HG02763 (cell line): Measurements from ENCODE around the gene CLEC4M.
"Not testable (repeated sequence)": the region's sequence is repeated elsewhere in the genome, so short reads cannot be mapped to it uniquely, and the experiment has no call there.

Experiments used
- ATAC-seq: cut with Tn5 transposase; IDR thresholded peaks from one replicate; pipeline ENCODE4 v1.9.1; 2021; ENCODE audit warnings: mild to moderate bottlenecking, moderate library complexity; ENCODE audit not compliant: unreplicated experiment

CLEC4M gene

DNA sequence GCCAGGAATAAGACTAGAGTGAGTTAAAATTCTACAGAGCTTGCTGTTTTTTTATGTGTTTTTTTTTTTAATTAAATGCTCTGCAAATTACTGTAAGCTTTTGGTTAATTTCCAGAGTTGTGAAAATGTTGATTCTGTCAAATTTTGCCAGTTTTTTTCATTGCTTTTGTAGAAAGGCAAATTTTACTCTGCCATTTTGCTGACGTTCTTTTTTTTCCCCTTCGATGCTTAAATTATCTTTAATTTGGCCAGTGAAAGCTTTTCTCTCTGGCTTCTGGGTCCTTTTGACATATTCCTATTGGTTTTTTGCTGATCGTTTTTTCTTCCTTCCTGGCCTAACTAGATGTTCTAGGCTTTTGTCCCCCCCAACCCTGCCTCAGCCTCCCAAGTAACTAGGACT, 43.2 kb downstream of the CLEC4M start:
- no peak for ATAC-seq

DNA sequence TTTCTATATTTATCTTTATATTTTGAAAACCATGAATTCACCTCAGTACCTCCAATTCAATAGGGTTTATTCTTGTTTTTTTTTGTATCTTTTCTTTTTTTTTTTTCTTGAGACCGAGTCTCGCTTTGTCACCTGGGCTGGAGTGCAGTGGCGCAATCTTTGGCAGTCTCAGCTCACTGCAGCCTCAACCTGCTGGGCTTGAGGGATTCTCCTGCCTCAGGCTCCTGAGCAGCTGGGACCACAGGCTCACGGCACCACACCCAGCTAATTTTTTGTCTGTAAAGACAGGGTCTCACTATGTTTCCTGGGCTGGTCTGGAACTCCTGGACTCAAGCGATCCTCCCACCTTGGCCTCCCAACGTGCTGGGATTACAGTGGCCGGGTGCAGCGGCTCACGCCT, 43.8 kb downstream of the CLEC4M start:
- no peak for ATAC-seq

- no peak for ATAC-seq
These were observed 45.1 kb downstream of the CLEC4M start for GRCh38 chr19:7808108-7808507.

GRCh38 chr19:7811989-7812388, 48.9 kb downstream of the CLEC4M start:
- ATAC-seq, result no peak

DNA sequence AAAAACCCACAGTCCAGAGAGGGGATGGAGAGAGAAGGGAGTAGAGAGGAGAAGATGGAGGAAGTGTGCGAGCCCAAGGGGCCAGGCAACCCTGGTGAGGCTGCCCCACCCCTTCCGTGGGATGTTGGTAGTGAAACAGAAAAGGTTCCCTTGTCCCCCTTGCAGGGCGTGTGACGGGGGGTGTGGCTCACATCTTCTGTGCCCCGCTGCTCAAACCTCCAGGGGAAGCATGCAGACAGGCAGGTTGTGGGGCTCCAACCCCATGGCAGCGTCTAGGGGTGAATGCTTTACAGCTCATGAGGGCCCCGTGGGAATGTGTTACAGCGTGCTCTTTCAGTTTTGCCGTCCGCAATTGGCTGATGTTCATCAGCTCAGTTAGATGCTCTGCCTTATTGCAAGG, 52.3 kb downstream of the CLEC4M start:
- no peak for ATAC-seq

DNA sequence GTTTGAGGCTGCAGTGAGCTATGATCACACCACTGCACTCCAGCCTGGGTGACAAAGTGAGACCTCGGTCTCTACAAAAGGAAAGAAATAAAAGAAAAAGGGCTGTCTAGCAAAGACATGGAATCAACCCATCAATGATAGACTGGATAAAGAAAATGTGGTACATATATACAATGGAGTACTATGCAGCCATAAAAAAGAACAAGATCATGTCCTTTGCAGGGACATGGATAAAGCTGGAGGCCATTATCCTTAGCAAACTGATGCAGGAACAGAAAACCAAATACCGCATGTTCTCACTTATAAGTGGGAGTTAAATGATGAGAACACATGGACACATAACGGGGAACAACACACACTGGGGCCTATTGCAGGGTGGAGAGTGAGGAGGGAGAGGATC, 53.0 kb downstream of the CLEC4M start:
- not testable (repeated sequence) for ATAC-seq

- ATAC-seq, result no peak
These were observed 54.8 kb downstream of the CLEC4M start for GRCh38 chr19:7817801-7818200.

- ATAC-seq, result no peak
These were observed 55.8 kb downstream of the CLEC4M start for GRCh38 chr19:7818806-7819205.
